Hepatocyte (in vitro differentiated cells): ENCODE results near the gene PCDHB5. TPM values are rescaled to one million over a fixed set of nuclear protein-coding genes. Genes with fewer than 3 reads are reported as not detected.
"Not testable (repeated sequence)": the region's sequence is repeated elsewhere in the genome, so short reads cannot be mapped to it uniquely, and the experiment has no call there.

Experiments
- DNase-seq: peaks from one replicate; pipeline ENCODE4 v3.0.0-alpha.2; 2016; ENCODE audit warnings: low spot score
- H2AFZ ChIP-seq: fragments of 200-600 bp; sonication (generic); 2 replicates; pipeline ENCODE4 v1.6.0; 2016; ENCODE audit warnings: antibody characterized with exemption, mild to moderate bottlenecking
- H3K27ac ChIP-seq: fragments of 200-600 bp; sonication (generic); 2 replicates; pipeline ENCODE4 v1.5.1; 2016; ENCODE audit warnings: mild to moderate bottlenecking
- H3K27me3 ChIP-seq: fragments of 200-600 bp; sonication (generic); 2 replicates; pipeline ENCODE4 v1.6.1; 2016
- H3K36me3 ChIP-seq: fragments of 200-600 bp; sonication (generic); replicated peaks from 2 replicates; pipeline ENCODE4 v1.5.1; 2016; ENCODE audit warnings: low read depth; ENCODE audit not compliant: insufficient read depth
- H3K4me1 ChIP-seq: fragments of 200-600 bp; sonication (generic); 2 replicates; pipeline ENCODE4 v1.5.1; 2016; ENCODE audit warnings: mild to moderate bottlenecking, moderate library complexity; ENCODE audit not compliant: insufficient read depth
- H3K4me2 ChIP-seq: fragments of 200-600 bp; sonication (generic); 2 replicates; pipeline ENCODE4 v1.6.0; 2016
- H3K4me3 ChIP-seq: fragments of 200-600 bp; sonication (generic); 2 replicates; pipeline ENCODE4 v1.5.1; 2016; ENCODE audit warnings: mild to moderate bottlenecking
- H3K79me2 ChIP-seq: fragments of 200-600 bp; sonication (generic); 2 replicates; pipeline ENCODE4 v1.6.0; 2017; ENCODE audit warnings: mild to moderate bottlenecking
- H3K9me2 ChIP-seq: fragments of 200-600 bp; sonication (generic); replicated peaks from 2 replicates; pipeline ENCODE4 v1.6.0; 2017; ENCODE audit warnings: mild to moderate bottlenecking; ENCODE audit not compliant: insufficient read depth
- H3K9me3 ChIP-seq: fragments of 200-600 bp; sonication (generic); 2 replicates; pipeline ENCODE4 v1.5.1; 2016; ENCODE audit warnings: low read depth, mild to moderate bottlenecking
- H4K20me1 ChIP-seq: fragments of 200-600 bp; sonication (generic); 2 replicates; pipeline ENCODE4 v1.6.0; 2016; ENCODE audit warnings: mild to moderate bottlenecking; ENCODE audit not compliant: insufficient read depth, poor library complexity, severe bottlenecking
- EZH2 ChIP-seq: fragments of 200-600 bp; sonication (generic); IDR thresholded peaks from 2 replicates; pipeline ENCODE4 v1.6.1; 2016; ENCODE audit warnings: antibody characterized with exemption, mild to moderate bottlenecking, borderline replicate concordance
- EZH2phosphoT487 ChIP-seq: fragments of 200-600 bp; sonication (generic); IDR thresholded peaks from one replicate; pipeline ENCODE4 v1.6.1; 2018; ENCODE audit warnings: antibody characterized with exemption, mild to moderate bottlenecking, low read depth, moderate library complexity; ENCODE audit not compliant: unreplicated experiment, severe bottlenecking
- WGBS: methylation state at CpG from one replicate; pipeline ENCODE4 v1.1.6; 2016; ENCODE audit warnings: low lambda C conversion rate; ENCODE audit errors: missing lambda C conversion rate; 5-methylcytosine and 5-hydroxymethylcytosine counted together
- polyA plus RNA-seq: library from polyadenylated mRNA; unstranded; fragments of >200 nt; fragmentation: Nextera tagmentation; extraction: Ambion mirVana; gene quantifications from 2 replicates; pipeline ENCODE4 v1.2.1, GENCODE V29; 2016
- total RNA-seq: library from RNA; depleted of rRNA; stranded (reverse); fragments of >200 nt; gene quantifications from 2 replicates; pipeline ENCODE4 v1.2.3, GENCODE V29; 2014
- TF ChIP-seq, protein P1 (sequence below): fragments of 200-600 bp; sonication (generic); IDR thresholded peaks from 2 replicates; pipeline ENCODE4 v1.5.1; 2016; ENCODE audit warnings: antibody characterized with exemption, mild to moderate bottlenecking; ENCODE audit not compliant: poor library complexity

The PCDHB5 gene
- total and polyA plus RNA-seq, 2 experiments from 2014 or later = 6.4 to 7.0 TPM

DNA sequence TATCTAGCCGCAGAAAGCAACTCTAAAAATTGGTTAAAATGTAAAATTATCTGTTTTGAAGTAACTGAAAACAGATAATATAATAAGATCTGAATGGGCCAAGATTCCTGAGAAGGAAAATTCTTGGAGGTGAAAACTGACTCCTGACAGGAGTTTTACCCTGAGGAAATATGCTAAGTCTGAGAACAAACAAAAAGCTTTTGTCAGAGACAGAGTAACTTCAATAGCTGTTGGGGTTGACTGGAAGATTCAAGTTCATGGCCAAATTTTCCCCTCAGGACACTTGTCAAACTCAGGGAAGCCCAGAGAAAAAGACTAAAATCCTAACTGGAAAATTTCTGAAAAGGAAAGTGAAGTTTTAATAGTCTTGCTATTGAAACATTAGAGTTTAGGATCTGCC, 7.7 kb upstream of the PCDHB5 start:
- H3K4me2 ChIP-seq = no peak overlapping the region
- H3K4me1 ChIP-seq = no peaks in the 10 kb centered on the region
- DNase-seq = no peak
- H2AFZ ChIP-seq = no peak overlapping the region
- no peaks in the 10 kb centered on the region for H3K36me3 ChIP-seq
- no peaks in the 10 kb centered on the region for H4K20me1 ChIP-seq
- H3K79me2 ChIP-seq = no peaks in the 10 kb centered on the region
- H3K4me3 ChIP-seq = no peak overlapping the region
- peaks cover 8% of the 10 kb centered on the region for H3K9me3 ChIP-seq
- H3K9me2 ChIP-seq = no peaks in the 10 kb centered on the region
- H3K27me3 ChIP-seq = no peaks in the 10 kb centered on the region
- H3K27ac ChIP-seq = no peak overlapping the region
- TF ChIP-seq EZH2phosphoT487 (no peak), EZH2 (no peak)
- TF ChIP-seq, protein P1, sequence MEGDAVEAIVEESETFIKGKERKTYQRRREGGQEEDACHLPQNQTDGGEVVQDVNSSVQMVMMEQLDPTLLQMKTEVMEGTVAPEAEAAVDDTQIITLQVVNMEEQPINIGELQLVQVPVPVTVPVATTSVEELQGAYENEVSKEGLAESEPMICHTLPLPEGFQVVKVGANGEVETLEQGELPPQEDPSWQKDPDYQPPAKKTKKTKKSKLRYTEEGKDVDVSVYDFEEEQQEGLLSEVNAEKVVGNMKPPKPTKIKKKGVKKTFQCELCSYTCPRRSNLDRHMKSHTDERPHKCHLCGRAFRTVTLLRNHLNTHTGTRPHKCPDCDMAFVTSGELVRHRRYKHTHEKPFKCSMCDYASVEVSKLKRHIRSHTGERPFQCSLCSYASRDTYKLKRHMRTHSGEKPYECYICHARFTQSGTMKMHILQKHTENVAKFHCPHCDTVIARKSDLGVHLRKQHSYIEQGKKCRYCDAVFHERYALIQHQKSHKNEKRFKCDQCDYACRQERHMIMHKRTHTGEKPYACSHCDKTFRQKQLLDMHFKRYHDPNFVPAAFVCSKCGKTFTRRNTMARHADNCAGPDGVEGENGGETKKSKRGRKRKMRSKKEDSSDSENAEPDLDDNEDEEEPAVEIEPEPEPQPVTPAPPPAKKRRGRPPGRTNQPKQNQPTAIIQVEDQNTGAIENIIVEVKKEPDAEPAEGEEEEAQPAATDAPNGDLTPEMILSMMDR = no peak
- WGBS = 78% methylated on average over 1 of the region's 1 CpG

DNA sequence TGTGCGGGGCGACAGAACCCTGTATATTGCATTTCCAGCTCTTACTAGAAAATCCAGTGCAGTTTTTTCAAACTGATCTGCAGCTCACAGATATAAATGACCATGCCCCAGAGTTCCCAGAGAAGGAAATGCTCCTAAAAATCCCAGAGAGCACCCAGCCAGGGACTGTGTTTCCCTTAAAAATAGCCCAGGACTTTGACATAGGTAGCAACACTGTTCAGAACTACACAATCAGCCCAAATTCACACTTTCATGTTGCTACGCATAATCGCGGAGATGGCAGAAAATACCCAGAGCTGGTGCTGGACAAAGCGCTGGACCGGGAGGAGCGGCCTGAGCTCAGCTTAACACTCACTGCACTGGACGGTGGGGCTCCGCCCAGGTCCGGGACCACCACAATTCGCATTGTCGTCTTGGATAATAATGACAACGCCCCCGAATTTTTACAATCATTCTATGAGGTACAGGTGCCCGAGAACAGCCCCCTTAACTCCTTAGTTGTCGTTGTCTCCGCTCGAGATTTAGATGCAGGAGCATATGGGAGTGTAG, 786 bp downstream of the PCDHB5 start:
- H3K27me3 ChIP-seq = no peaks in the 10 kb centered on the region
- H3K27ac ChIP-seq = no peak overlapping the region
- no peak for TF ChIP-seq EZH2
- TF ChIP-seq EZH2phosphoT487 = no peak
- TF ChIP-seq, protein P1 = no peak
- 78% methylated on average over 19 of the region's 19 CpGs for WGBS
- DNase-seq = no peak
- no peaks in the 10 kb centered on the region for H3K4me1 ChIP-seq
- H3K4me2 ChIP-seq = peak overlapping the region; percentile 50
- no peaks in the 10 kb centered on the region for H3K36me3 ChIP-seq
- no peaks in the 10 kb centered on the region for H4K20me1 ChIP-seq
- peak overlapping the region; percentile 31 for H2AFZ ChIP-seq
- no peaks in the 10 kb centered on the region for H3K9me2 ChIP-seq
- peaks cover 49% of the 10 kb centered on the region for H3K9me3 ChIP-seq
- H3K4me3 ChIP-seq = peak overlapping the region; percentile 4
- H3K79me2 ChIP-seq = no peaks in the 10 kb centered on the region

DNA sequence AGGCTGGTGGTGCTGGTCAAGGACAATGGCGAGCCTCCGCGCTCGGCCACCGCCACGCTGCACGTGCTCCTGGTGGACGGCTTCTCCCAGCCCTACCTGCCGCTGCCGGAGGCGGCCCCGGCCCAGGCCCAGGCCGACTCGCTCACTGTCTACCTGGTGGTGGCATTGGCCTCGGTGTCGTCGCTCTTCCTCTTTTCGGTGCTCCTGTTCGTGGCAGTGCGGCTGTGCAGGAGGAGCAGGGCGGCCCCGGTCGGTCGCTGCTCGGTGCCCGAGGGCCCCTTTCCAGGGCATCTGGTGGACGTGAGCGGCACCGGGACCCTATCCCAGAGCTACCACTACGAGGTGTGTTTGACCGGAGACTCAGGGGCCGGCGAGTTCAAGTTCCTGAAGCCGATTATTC, 2.3 kb downstream of the PCDHB5 start:
- not testable (repeated sequence) for H3K27ac ChIP-seq, H3K9me2 ChIP-seq, H2AFZ ChIP-seq, DNase-seq, H4K20me1 ChIP-seq, H3K4me1 ChIP-seq, H3K4me2 ChIP-seq, H3K4me3 ChIP-seq, H3K79me2 ChIP-seq, H3K27me3 ChIP-seq, H3K36me3 ChIP-seq
- 97% methylated on average over 19 of the region's 34 CpGs for WGBS
- peaks cover 45% of the 10 kb centered on the region for H3K9me3 ChIP-seq

DNA sequence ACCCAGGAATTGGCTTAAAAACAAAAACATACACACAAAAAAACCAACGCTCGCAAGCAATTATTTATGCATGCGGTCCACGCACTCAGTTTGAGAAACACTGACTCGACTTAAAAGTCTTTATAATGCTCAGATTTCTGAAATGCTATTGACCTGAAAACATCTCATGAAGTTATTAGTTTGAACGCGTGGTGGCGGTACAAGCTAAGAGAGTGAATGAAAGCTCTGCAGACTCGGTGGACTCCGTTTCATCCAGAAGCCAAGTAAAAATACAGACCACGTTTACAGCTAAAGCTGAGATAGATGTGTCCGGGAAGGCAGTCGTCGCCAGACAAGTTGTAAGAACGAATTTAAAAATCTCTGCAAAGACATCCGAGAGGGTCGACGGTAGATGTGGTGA, 14.8 kb downstream of the PCDHB5 start, which contains the start of gene PCDHB6:
PCDHB6 (plus strand) TSS at position 246 of the 400 bp plus-strand sequence. CDS start 201 bp downstream, outside the sequence.
- no peak for DNase-seq
- Histone ChIP-seq H3K79me2 (no peaks in the 10 kb centered on the region), H3K4me1 (no peaks in the 10 kb centered on the region), H3K36me3 (no peaks in the 10 kb centered on the region), H2AFZ (no peak within 1 kb of the TSS), H3K9me2 (no peaks in the 10 kb centered on the region), H3K4me2 (no peak within 1 kb of the TSS), H3K27ac (no peak within 1 kb of the TSS), H3K9me3 (peaks cover 16% of the 10 kb centered on the region), H3K4me3 (no peak within 1 kb of the TSS), H3K27me3 (no peaks in the 10 kb centered on the region), H4K20me1 (no peaks in the 10 kb centered on the region)
- TF ChIP-seq, protein P1 = no peak
- no peak for TF ChIP-seq EZH2
- no peak for TF ChIP-seq EZH2phosphoT487
- 83% methylated on average over 18 of the region's 18 CpGs for WGBS
